Parathyroid adenoma (tissue), 2 donors: ENCODE measurements around the gene LYPD4.

Source experiments
- H2AFZ ChIP-seq: fragments of 300-600 bp; sonication (generic); one replicate; pipeline ENCODE4 v1.7.0; 2017; ENCODE audit warnings: antibody characterized with exemption, mild to moderate bottlenecking
- H3K27ac ChIP-seq: fragments of 300-600 bp; sonication (generic); one replicate; pipeline ENCODE4 v1.7.0; 2017
- H3K27me3 ChIP-seq: fragments of 300-600 bp; sonication (generic); one replicate; pipeline ENCODE4 v1.7.0; 2017; ENCODE audit warnings: low read length; ENCODE audit not compliant: control insufficient read depth, insufficient read depth
- H3K36me3 ChIP-seq: fragments of 300-600 bp; sonication (generic); one replicate; pipeline ENCODE4 v1.7.0; 2017; ENCODE audit warnings: low read length; ENCODE audit not compliant: control insufficient read depth, insufficient read depth
- H3K4me1 ChIP-seq: fragments of 300-600 bp; sonication (generic); one replicate; pipeline ENCODE4 v1.7.0; 2017; ENCODE audit warnings: control low read depth
- H3K4me2 ChIP-seq: fragments of 300-600 bp; sonication (generic); one replicate; pipeline ENCODE4 v1.7.0; 2017; ENCODE audit warnings: low read length
- H3K4me3 ChIP-seq: fragments of 300-600 bp; sonication (generic); one replicate; pipeline ENCODE4 v1.7.0; 2017; ENCODE audit warnings: low read depth, low read length
- H3K79me2 ChIP-seq: fragments of 300-600 bp; sonication (generic); one replicate; pipeline ENCODE4 v1.7.0; 2017; ENCODE audit warnings: control low read depth
- H3K9ac ChIP-seq: fragments of 300-600 bp; sonication (generic); one replicate; pipeline ENCODE4 v1.7.0; 2017; ENCODE audit warnings: mild to moderate bottlenecking
- H3K9me3 ChIP-seq: fragments of 300-600 bp; sonication (generic); one replicate; pipeline ENCODE4 v1.7.0; 2017; ENCODE audit warnings: low read length; ENCODE audit not compliant: control insufficient read depth
- CTCF ChIP-seq: fragments of 300-600 bp; sonication (generic); IDR thresholded peaks from one replicate; pipeline ENCODE4 v1.7.0; 2017; ENCODE audit warnings: antibody characterized with exemption, mild to moderate bottlenecking
- donor health status: primary hyperparathyroidism.

LYPD4 gene

DNA sequence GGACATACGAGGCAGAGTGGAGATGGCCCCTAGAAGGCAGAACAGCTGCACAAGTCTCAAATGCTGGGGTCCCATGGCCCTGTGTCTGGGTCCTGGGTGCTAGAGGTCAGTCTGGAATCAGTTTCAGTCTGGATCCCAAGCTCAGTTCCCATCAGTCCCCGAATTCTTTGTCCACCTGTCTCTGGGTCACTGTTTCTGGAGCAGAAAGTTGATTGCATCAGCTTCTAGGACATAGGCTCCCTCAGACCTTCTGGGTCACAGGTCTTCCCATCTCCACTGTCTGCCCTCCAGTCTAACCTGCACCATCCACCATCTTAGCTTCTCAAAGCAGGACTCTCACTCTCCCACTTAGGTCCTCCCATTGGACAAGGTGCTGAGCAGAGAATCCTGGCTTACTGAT lies 5.3 kb downstream of the LYPD4 start:
- Histone ChIP-seq H3K27ac (no peak overlapping the region), H3K27me3 (no peaks in the 10 kb centered on the region), H3K9ac (no peak overlapping the region), H3K4me2 (no peak overlapping the region), H2AFZ (no peak overlapping the region), H3K36me3 (no peaks in the 10 kb centered on the region), H3K79me2 (no peaks in the 10 kb centered on the region), H3K9me3 (no peaks in the 10 kb centered on the region), H3K4me1 (no peaks in the 10 kb centered on the region), H3K4me3 (no peak overlapping the region)
- no peak for TF ChIP-seq CTCF

DNA sequence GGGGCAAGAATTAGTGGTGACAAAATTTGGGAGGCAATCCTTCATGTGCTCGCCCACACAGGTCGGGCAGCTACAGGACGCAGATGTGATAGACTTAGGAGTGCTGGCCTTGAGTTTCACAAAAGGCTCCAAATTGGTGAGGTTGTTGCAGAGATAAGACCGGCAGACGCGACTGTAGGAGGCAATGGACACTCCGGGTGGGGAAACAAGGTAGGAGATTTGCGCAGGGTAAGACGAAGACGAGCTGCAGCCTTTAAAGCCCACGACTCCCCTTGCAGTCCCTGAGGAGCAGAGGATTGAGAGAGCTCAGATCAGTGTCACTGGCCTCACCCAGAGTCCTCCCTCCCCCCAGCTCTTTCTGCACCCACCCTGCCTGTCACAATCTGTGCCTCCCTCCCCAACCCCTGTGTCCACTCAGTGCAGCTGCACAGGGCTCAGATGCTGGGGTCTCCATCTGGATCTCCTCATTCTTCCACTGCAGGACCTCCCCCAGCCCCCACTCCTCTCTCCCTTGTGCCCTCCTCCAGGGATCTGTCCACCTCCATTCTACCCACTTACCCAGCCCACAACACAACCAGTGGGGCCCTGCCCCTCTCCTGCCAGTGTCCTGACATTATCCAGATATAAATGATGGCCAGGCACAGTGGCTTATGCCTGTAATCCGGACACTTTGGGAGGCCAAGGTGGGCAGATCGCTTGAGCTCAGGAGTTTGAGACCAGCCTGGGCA lies 6.3 kb downstream of the LYPD4 start:
- H3K9me3 ChIP-seq: no peaks in the 10 kb centered on the region
- H2AFZ ChIP-seq: no peak overlapping the region
- H3K27me3 ChIP-seq: no peaks in the 10 kb centered on the region
- no peak overlapping the region for H3K4me3 ChIP-seq
- no peak overlapping the region for H3K4me2 ChIP-seq
- H3K27ac ChIP-seq: no peak overlapping the region
- no peaks in the 10 kb centered on the region for H3K79me2 ChIP-seq
- H3K9ac ChIP-seq: no peak overlapping the region
- no peaks in the 10 kb centered on the region for H3K36me3 ChIP-seq
- TF ChIP-seq CTCF: no peak
- H3K4me1 ChIP-seq: no peaks in the 10 kb centered on the region

- Histone ChIP-seq H3K79me2 (no peaks in the 10 kb centered on the region), H3K9me3 (no peaks in the 10 kb centered on the region), H2AFZ (peak overlapping the region; percentile 1), H3K4me3 (no peak overlapping the region), H3K27me3 (no peaks in the 10 kb centered on the region), H3K9ac (no peak overlapping the region), H3K4me1 (no peaks in the 10 kb centered on the region), H3K36me3 (no peaks in the 10 kb centered on the region), H3K27ac (no peak overlapping the region), H3K4me2 (no peak overlapping the region)
- TF ChIP-seq CTCF: peak; percentile 74
These were observed 23.3 kb downstream of the LYPD4 start for GRCh38 chr19:41821003-41821735.

DNA sequence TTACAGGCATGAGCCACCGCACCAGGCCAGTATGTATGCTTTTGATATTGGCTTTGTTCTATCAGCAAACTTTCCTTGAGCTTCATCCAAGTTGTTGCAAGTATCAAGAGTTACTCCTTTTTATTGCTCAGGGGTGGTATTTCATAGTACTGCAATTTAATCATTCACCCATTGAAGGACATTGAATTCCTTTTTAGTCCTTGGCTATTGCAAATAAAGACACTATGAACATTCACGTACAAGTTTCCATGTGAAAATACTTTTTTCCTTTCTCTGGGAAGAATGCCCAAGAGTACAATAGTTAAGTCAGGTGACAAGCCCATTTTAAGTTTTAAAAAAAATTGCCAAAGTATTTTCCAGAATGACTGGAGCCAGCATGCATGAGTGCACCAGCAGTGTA lies 27.7 kb downstream of the LYPD4 start:
- no peaks in the 10 kb centered on the region for H3K27me3 ChIP-seq
- no peak overlapping the region for H3K4me2 ChIP-seq
- H3K9me3 ChIP-seq: no peaks in the 10 kb centered on the region
- no peak overlapping the region for H3K9ac ChIP-seq
- no peak overlapping the region for H3K27ac ChIP-seq
- TF ChIP-seq CTCF: no peak
- no peak overlapping the region for H3K4me3 ChIP-seq
- H3K79me2 ChIP-seq: no peaks in the 10 kb centered on the region
- no peaks in the 10 kb centered on the region for H3K4me1 ChIP-seq
- H3K36me3 ChIP-seq: no peaks in the 10 kb centered on the region
- H2AFZ ChIP-seq: no peak overlapping the region
